Esophagus squamous epithelium (tissue), 4 donors: ENCODE measurements around the gene SGTA.

ENCODE experiments used
- CTCF ChIP-seq, 6 experiments: fragments of 450-650 bp in 4 of 6; fragments of 200-600 bp in 2 of 6; sonication (generic) in 2 of 6; IDR thresholded peaks; one replicate each; pipeline ENCODE4 v1.5.1; 2016 to 2019; ENCODE audit warnings: antibody characterized with exemption in 6 of 6, mild to moderate bottlenecking in 4 of 6, moderate library complexity in 4 of 6
- POLR2A ChIP-seq, 4 donors: fragments of 450-650 bp; IDR thresholded peaks; one replicate each; pipeline ENCODE4 v1.6.1; 2017; ENCODE audit warnings: antibody characterized with exemption in 4 of 4, mild to moderate bottlenecking in 4 of 4, moderate library complexity in 3 of 4

- TF ChIP-seq CTCF (IDR thresholded peaks at IDR 0.05) (no peak), POLR2A (IDR thresholded peaks at IDR 0.05) (no peak)
Observed at GRCh38 chr19:2807379-2808128, 24.5 kb upstream of the SGTA start.
